GM19395 (cell line): ENCODE results near the gene ANKMY1.

Experiments
- ATAC-seq: cut with Tn5 transposase; IDR thresholded peaks from one replicate; pipeline ENCODE4 v1.9.1; 2021; ENCODE audit warnings: mild to moderate bottlenecking, moderate library complexity; ENCODE audit not compliant: unreplicated experiment

ANKMY1 gene

DNA sequence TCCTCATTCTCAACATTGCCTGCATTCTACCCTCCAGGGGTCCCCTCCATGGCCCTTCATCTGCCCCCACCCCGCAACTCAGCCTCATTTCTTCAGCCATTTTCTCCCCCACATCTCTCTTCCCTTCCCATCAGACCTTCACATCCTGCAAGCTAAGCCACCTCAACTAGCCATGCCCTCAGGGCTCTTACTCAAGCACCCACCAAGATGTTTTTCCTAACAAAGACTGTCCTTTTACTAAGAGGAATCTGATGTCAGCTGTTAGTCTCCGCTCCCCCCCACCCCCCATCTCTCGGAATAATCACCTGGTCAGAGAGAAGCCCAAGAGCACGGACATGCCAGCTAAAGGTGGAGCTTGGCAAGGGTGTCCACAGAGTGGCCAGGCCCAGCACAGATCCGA, 24.0 kb upstream of the ANKMY1 start:
- no peak for ATAC-seq

- no peak for ATAC-seq
Observed at GRCh38 chr2:240579771-240580614, 22.2 kb upstream of the ANKMY1 start.

DNA sequence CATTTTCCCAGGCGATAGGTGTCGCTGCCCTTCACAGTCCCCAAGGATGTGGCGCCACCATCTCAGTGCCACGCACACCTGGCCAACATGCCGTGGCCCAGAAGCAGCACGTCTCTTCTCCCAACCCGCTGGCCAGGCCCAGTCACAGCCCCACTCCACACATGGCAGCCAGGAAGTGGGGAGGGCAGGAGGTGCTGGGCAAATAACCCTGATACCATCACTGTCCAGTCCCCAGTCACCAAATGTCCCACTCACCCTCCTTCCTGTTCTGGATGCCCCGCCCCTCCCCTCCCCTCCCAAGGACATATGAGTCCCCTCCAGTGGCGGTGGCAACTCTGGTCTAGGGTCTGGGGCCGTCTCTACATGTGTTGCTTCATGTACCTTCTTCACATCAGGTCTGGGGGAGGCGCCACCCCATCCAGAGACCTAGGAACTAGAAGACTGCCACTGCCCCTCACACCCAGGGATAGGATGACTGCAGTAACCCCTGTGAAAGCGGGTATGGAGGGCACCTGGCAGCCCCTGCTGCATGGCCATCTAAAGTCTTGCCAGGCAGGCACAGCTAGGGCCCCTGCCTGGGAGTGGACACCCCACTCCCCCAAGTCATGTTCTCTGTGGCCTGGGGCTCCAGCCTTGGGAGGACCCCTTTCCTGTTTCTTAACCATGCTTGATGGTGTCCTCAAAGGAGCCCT, 21.4 kb upstream of the ANKMY1 start:
- ATAC-seq, result no peak

GRCh38 chr2:240578488-240578887, 20.7 kb upstream of the ANKMY1 start:
- ATAC-seq, result no peak

GRCh38 chr2:240578110-240578450, 20.3 kb upstream of the ANKMY1 start:
- no peak for ATAC-seq

GRCh38 chr2:240577281-240578109, 19.7 kb upstream of the ANKMY1 start:
- ATAC-seq, result no peak

GRCh38 chr2:240576436-240577205, 18.8 kb upstream of the ANKMY1 start:
- no peak for ATAC-seq

DNA sequence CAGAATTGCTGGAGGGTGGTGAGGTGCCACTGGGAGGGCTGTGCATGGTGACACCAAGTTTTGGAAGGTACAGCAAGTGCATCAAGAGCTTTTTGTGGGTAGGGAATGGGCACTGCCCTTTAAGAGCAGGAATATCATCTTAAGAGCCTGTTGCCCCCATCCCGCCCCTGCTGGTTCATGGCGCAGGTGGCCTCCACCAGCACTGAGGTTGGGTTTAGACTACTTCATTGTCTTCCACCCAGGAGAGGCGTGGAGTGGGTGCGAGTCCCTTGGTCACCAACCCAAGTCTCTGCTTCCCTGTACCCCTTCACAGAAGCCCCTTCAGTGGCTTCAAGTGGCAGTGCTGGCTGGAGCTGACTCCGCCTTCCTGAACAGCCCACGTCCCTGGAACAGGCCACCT, 18.2 kb upstream of the ANKMY1 start:
- ATAC-seq, result no peak

- ATAC-seq, result no peak
Observed at GRCh38 chr2:240575101-240575965, 17.5 kb upstream of the ANKMY1 start.

GRCh38 chr2:240574386-240575100, 16.8 kb upstream of the ANKMY1 start:
- no peak for ATAC-seq

DNA sequence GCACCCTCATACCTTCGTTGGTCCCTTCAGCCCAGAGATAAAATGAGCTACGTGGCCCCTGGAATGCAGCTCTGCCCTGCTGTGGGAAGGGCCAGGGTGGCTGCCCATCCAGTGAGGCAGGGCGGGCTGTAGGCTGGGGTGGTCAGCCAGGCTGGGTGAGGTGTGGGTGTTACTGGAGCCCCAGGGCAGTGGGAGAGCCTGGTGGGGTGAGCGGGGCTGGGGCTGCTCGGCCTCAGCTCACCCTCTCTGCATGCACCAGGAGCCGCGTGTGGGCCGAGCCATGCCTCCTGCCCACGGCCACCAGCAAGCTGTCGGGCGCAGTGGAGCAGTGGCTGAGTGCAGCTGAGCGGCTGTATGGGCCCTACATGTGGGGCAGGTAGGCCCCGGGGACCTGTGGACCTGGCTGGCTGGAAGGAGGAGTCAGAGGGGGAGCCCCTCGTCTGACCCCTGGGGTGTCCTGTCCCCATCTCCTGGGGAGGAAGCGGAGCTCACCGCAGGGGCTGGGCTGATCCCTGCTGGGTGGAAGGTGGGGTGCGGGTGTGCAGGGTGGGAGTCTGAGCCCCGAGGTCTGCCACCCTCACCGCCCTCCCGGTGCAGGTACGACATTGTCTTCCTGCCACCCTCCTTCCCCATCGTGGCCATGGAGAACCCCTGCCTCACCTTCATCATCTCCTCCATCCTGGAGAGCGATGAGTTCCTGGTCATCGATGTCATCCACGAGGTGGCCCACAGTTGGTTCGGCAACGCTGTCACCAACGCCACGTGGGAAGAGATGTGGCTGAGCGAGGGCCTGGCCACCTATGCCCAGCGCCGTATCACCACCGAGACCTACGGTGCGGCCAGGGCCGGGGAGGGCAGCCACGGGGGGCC, 16.0 kb upstream of the ANKMY1 start:
- no peak for ATAC-seq

DNA sequence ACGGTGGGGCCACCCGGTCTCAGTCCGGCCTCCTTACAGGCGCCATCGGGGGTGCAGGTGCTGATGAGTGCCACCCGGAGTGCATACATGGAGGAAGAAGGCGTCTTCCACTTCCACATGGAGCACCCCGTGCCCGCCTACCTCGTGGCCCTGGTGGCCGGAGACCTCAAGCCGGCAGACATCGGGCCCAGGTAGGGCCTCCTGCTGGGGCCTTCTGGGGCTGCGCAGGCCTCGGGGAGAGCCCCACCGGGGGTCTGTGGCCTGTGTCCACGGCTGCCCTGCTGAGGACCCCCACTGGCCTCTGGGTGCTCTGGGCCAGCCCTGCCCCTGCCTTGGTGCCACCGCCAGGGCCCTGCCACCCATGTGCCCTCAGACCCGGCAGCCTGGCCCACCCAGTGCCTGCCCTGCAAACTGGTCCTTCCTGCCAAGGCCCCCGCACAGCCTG, 15.3 kb upstream of the ANKMY1 start:
- ATAC-seq, result no peak

DNA sequence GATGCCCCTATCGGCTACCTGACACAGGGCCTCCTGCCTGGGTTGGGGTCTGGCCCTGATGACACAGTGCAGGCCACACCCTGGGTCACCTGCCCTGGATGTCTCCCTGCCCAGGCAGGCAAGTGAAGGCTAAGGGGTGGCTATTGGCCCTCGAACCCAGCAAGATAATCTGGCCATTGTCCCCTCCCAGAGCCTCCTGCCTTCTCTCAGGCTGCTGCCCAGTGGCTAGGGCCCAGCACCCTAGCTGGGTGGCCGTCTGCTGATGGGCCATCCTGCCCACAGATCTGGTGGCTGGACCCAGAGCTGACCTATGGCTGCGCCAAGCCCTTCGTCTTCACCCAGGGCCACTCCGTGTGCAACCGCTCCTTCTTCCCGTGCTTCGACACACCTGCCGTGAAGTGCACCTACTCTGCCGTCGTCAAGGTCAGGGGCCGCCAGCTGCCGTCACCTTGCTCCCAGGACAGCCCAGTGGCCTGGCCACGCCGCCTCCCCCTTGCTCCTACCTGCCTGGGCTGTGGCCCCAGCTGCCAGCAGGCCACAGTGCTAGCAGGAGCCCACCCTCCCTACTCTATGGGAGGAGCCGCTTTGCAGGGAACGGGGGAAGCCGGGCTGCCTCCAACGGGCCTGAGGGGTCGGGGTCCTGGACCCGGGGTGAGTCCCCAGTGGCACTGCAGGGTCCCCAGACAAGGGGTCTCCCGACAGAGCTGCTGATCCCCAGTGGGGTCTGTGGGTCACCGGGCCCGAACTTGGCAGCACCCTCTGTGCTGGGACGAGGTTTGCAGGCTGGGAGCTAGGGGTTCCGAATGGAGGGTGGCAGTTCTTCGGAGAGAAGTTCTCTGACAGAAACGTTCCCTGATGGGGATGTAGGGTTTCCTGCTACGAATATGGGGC, 14.6 kb upstream of the ANKMY1 start:
- no peak for ATAC-seq

DNA sequence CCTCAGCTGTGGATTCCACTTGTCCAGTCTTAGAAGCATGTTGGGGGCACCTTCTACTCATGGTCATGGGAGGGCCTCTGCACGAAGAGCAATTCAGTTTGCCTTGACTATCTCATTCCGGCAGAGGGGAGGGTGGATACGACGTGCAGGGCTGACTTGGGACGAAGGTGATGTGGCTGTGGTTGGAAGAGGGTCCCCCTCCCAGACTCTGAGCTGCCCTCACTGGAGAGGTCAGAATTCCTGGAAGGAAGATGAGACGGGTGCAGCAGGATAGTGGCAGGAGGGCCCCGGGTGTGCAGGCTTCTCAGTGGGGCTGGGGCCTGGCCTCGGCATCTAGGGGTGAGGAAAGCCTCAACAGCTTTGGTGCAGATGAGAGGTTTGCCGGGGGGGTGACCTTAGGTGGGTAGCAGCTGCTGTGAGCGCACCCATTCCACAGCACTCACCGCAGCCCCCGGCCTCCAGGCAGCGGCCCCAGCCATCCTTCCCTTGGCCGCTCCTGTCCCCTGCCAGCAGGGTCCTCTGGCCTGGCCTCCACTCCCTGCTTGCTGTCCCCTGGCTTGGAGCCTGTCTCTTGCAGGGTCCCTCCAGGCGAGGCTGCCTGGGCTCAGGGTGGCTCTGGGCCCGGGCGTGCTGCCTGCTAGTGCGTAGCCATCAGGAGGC, 13.7 kb upstream of the ANKMY1 start:
- ATAC-seq, result no peak

DNA sequence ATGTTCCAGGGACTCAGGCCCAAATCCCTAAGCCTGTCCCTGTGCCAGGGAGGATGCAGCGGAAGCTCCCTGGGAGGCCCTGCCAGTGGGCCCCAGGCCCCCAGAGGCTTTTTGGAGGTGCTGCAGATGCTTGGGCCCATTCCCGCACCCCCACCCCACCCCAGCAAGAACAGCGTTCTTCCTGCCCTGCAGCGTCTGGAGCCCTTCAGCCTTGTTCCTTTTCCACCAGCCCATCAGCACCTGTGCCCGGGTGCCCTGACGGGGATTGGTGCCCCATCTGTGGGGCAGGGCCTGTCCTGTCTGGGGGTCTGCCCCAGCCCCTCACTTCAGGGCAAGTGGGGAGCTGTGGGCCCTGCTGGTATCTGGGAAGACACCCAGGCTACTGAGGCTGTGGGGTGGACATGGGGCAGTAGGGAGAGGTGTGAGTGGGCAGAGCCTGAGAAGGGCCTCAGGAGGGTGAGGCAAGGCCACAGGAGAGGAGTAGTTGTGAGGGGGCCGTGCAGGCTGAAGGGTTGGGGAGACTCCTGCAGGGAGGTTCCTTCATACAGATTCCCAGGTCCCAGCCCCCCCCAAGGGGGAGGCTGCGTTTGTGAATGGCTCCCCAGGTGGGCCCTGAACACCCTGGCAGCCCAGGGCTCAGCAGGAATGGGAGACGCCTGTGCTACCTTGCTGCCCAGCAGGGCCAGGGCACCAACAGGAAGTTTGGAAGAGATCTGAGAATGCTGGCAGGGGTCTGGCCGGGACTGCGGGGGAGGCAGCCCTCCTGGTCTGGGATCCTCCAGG, 12.9 kb upstream of the ANKMY1 start:
- ATAC-seq, result no peak

DNA sequence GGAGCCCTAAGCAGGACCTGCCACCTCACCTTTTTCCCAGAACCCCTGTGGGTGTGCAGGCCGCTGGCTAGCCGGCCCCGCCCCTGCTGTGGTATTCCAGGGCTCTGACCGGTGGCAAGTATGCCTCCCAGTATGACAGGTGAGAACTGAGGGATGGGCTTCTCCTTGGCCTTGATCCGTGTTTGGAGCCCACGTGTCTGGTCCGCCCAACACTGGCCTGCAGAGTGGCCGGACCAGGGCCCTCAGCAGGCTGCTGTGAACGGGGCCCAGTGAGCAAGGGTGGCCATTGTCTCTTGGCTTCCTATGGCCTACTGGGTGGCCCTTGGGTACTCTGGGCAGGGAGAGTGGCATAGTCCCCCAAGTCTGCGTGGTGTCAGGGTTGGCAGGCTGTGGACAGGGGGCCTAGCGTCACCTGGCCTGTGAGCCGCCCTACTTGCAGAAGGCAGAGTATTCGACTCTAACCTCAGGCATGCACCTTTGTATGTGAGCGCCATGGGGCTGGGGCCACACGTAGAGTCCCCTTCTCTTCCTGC, 12.3 kb upstream of the ANKMY1 start:
- no peak for ATAC-seq
